ENCODE measurements around the gene CUL1.

The CUL1 gene

GRCh38 chr7:148802101-148802493 lies 103.4 kb downstream of the CUL1 start:
- TF ChIP-seq, protein P1, sequence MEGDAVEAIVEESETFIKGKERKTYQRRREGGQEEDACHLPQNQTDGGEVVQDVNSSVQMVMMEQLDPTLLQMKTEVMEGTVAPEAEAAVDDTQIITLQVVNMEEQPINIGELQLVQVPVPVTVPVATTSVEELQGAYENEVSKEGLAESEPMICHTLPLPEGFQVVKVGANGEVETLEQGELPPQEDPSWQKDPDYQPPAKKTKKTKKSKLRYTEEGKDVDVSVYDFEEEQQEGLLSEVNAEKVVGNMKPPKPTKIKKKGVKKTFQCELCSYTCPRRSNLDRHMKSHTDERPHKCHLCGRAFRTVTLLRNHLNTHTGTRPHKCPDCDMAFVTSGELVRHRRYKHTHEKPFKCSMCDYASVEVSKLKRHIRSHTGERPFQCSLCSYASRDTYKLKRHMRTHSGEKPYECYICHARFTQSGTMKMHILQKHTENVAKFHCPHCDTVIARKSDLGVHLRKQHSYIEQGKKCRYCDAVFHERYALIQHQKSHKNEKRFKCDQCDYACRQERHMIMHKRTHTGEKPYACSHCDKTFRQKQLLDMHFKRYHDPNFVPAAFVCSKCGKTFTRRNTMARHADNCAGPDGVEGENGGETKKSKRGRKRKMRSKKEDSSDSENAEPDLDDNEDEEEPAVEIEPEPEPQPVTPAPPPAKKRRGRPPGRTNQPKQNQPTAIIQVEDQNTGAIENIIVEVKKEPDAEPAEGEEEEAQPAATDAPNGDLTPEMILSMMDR (IDR thresholded peaks at IDR 0.05; ENCODE audit: borderline replicate concordance, insufficient read depth, low read depth, low read length): no peak
- H3K4me3 ChIP-seq (ENCODE audit: low read depth, low read length): no peak overlapping the region

GRCh38 chr7:148803094-148803493 lies 104.4 kb downstream of the CUL1 start:
- no peak overlapping the region for H3K4me3 ChIP-seq (ENCODE audit: low read depth, low read length)
- TF ChIP-seq, protein P1 (IDR thresholded peaks at IDR 0.05; ENCODE audit: borderline replicate concordance, insufficient read depth, low read depth, low read length): no peak

- no peak overlapping the region for H3K4me3 ChIP-seq (ENCODE audit: low read depth, low read length)
- TF ChIP-seq, protein P1 (IDR thresholded peaks at IDR 0.05; ENCODE audit: borderline replicate concordance, insufficient read depth, low read depth, low read length): no peak
Measured at GRCh38 chr7:148804343-148805235, 105.9 kb downstream of the CUL1 start.

- H3K4me3 ChIP-seq (ENCODE audit: low read depth, low read length): no peak overlapping the region
- TF ChIP-seq, protein P1 (IDR thresholded peaks at IDR 0.05; ENCODE audit: borderline replicate concordance, insufficient read depth, low read depth, low read length): no peak
Measured at GRCh38 chr7:148806187-148806586, 107.5 kb downstream of the CUL1 start.

- TF ChIP-seq, protein P1 (IDR thresholded peaks at IDR 0.05; ENCODE audit: borderline replicate concordance, insufficient read depth, low read depth, low read length): no peak
- no peak overlapping the region for H3K4me3 ChIP-seq (ENCODE audit: low read depth, low read length)
Measured at GRCh38 chr7:148807436-148807835, 108.7 kb downstream of the CUL1 start.

GRCh38 chr7:148809856-148810255 lies 111.2 kb downstream of the CUL1 start:
- no peak overlapping the region for H3K4me3 ChIP-seq (ENCODE audit: low read depth, low read length)
- TF ChIP-seq, protein P1 (IDR thresholded peaks at IDR 0.05; ENCODE audit: borderline replicate concordance, insufficient read depth, low read depth, low read length): no peak

GRCh38 chr7:148811892-148812291 lies 113.2 kb downstream of the CUL1 start:
- no peak overlapping the region for H3K4me3 ChIP-seq (ENCODE audit: low read depth, low read length)
- TF ChIP-seq, protein P1 (IDR thresholded peaks at IDR 0.05; ENCODE audit: borderline replicate concordance, insufficient read depth, low read depth, low read length): no peak

Measured in GM12875 (cell line).